GM12878 (cell line): ENCODE data around the gene OPRM1.

ENCODE experiments used
- CTCF ChIP-seq, 3 experiments: IDR thresholded peaks in 2 of 3; conservative IDR thresholded peaks in 1 of 3; 2 replicates each; pipeline ENCODE4 v1.5.1; 2011; ENCODE audit warnings: low read depth in 3 of 3, low read length in 3 of 3, mild to moderate bottlenecking in 3 of 3, control low read depth in 2 of 3, moderate library complexity in 2 of 3, inconsistent platforms in 1 of 3, mixed read lengths in 1 of 3; ENCODE audit not compliant: control insufficient read depth in 2 of 3, insufficient read depth in 1 of 3; ENCODE audit errors: extremely low read depth in 1 of 3
- ELK1 ChIP-seq: IDR thresholded peaks from 2 replicates; pipeline ENCODE4 v1.6.1; 2012; ENCODE audit warnings: low read depth, low read length, improper control_type of control experiment
- EP300 ChIP-seq, 2 experiments: fragments of 150-350 bp in 1 of 2; IDR thresholded peaks; 2 replicates each; pipeline ENCODE4 v1.6.1; 2011 to 2012; ENCODE audit warnings: low read depth in 2 of 2, low read length in 2 of 2, borderline replicate concordance in 1 of 2, improper control_type of control experiment in 1 of 2, inconsistent platforms in 1 of 2; ENCODE audit not compliant: control insufficient read depth in 1 of 2
- EZH2 ChIP-seq: IDR thresholded peaks from 2 replicates; pipeline ENCODE4 v1.6.1; 2012; ENCODE audit warnings: low read depth, mild to moderate bottlenecking, control low read depth, inconsistent platforms, low read length, borderline replicate concordance; ENCODE audit not compliant: control insufficient read depth
- NFIC ChIP-seq: IDR thresholded peaks from 2 replicates; pipeline ENCODE4 v1.6.1; 2012; ENCODE audit warnings: low read depth, mild to moderate bottlenecking, inconsistent platforms, low read length, moderate library complexity
- POLR2AphosphoS2 ChIP-seq: IDR thresholded peaks from 2 replicates; pipeline ENCODE4 v1.6.1; 2011; ENCODE audit warnings: low read depth, mild to moderate bottlenecking, low read length, improper control_type of control experiment, moderate library complexity
- POLR2AphosphoS5 ChIP-seq: IDR thresholded peaks from 2 replicates; pipeline ENCODE4 v1.6.1; 2011; ENCODE audit warnings: mild to moderate bottlenecking, low read length, inconsistent platforms
- RBBP5 ChIP-seq: fragments of 200-600 bp; sonication (generic); conservative IDR thresholded peaks from 2 replicates; pipeline ENCODE4 v1.6.1; 2016
- TBL1XR1 ChIP-seq: IDR thresholded peaks from 2 replicates; pipeline ENCODE4 v1.6.1; 2012; ENCODE audit warnings: low read depth, low read length, improper control_type of control experiment

- no peak for TF ChIP-seq RBBP5
- no peak for TF ChIP-seq EZH2
- no peak for TF ChIP-seq POLR2AphosphoS2
- no peak for TF ChIP-seq EP300 (IDR thresholded peaks at IDR 0.05; ENCODE audit: borderline replicate concordance in 1 of 2, control insufficient read depth in 1 of 2, low read depth in 2 of 2, low read length in 2 of 2)
- TF ChIP-seq CTCF (IDR thresholded peaks at IDR 0.05 in 2 of 3, conservative IDR thresholded peaks at IDR 0.05 in 1 of 3; ENCODE audit: control insufficient read depth in 2 of 3, extremely low read depth in 1 of 3, insufficient read depth in 1 of 3, low read depth in 3 of 3, low read length in 3 of 3), result no peak
- no peak for TF ChIP-seq POLR2AphosphoS5
- TF ChIP-seq ELK1, result no peak
- no peak for TF ChIP-seq TBL1XR1
- no peak for TF ChIP-seq NFIC
Measured at GRCh38 chr6:154292855-154293519, 253.9 kb downstream of the OPRM1 start.
